H9 (cell line): ENCODE measurements around the gene EPAS1. TPM values are rescaled to one million over a fixed set of nuclear protein-coding genes. Genes with fewer than 3 reads are reported as not detected.

Experiments
- DNase-seq: peaks from one replicate; pipeline ENCODE4 v3.0.0-alpha.2; 2017
- H2AFZ ChIP-seq: one replicate; pipeline ENCODE4 v1.6.1; 2013; ENCODE audit warnings: mild to moderate bottlenecking, low read length, control low read depth, moderate library complexity
- H2AK5ac ChIP-seq: 2 replicates; pipeline ENCODE4 v1.6.1; 2013; ENCODE audit warnings: low read length, control low read depth, mixed read lengths; ENCODE audit not compliant: insufficient read length
- H2BK120ac ChIP-seq: one replicate; pipeline ENCODE4 v1.6.1; 2013; ENCODE audit warnings: low read depth, mild to moderate bottlenecking, low read length, control low read depth, inconsistent platforms; ENCODE audit not compliant: poor library complexity, severe bottlenecking
- H2BK12ac ChIP-seq: 2 replicates; pipeline ENCODE4 v1.6.1; 2013; ENCODE audit warnings: low read length, control low read depth, mixed read lengths, low read depth; ENCODE audit not compliant: insufficient read length
- H2BK15ac ChIP-seq: 2 replicates; pipeline ENCODE4 v1.6.1; 2013; ENCODE audit warnings: low read depth, low read length, control low read depth
- H2BK20ac ChIP-seq: one replicate; pipeline ENCODE4 v1.6.1; 2013; ENCODE audit warnings: low read depth, mild to moderate bottlenecking, low read length, control low read depth, inconsistent platforms; ENCODE audit not compliant: poor library complexity, severe bottlenecking
- H2BK5ac ChIP-seq: 2 replicates; pipeline ENCODE4 v1.6.1; 2013; ENCODE audit warnings: low read length, control low read depth, mixed read lengths; ENCODE audit not compliant: insufficient read length
- H3K14ac ChIP-seq: 2 replicates; pipeline ENCODE4 v1.6.1; 2013; ENCODE audit warnings: low read length, control low read depth; ENCODE audit not compliant: insufficient read depth
- H3K18ac ChIP-seq: 2 replicates; pipeline ENCODE4 v1.6.1; 2013; ENCODE audit warnings: low read depth, mild to moderate bottlenecking, mixed read lengths, low read length, control low read depth; ENCODE audit not compliant: insufficient read length
- H3K23ac ChIP-seq: 2 replicates; pipeline ENCODE4 v1.6.1; 2013; ENCODE audit warnings: low read length, control low read depth, mixed read lengths, low read depth; ENCODE audit not compliant: insufficient read length
- H3K23me2 ChIP-seq: 2 replicates; pipeline ENCODE4 v1.6.1; 2013; ENCODE audit warnings: low read depth, mild to moderate bottlenecking, mixed read lengths, low read length, control low read depth; ENCODE audit not compliant: insufficient read length, poor library complexity, severe bottlenecking
- H3K27ac ChIP-seq: 2 replicates; pipeline ENCODE4 v1.5.1; 2013; ENCODE audit warnings: low read length, control low read depth, mixed read lengths, low read depth; ENCODE audit not compliant: insufficient read length
- H3K27me3 ChIP-seq: 2 replicates; pipeline ENCODE4 v1.6.1; 2013; ENCODE audit warnings: low read length, control low read depth, inconsistent platforms; ENCODE audit not compliant: insufficient read depth
- H3K4ac ChIP-seq: 2 replicates; pipeline ENCODE4 v1.6.1; 2013; ENCODE audit warnings: low read depth, mild to moderate bottlenecking, control low read depth, inconsistent platforms, low read length, moderate library complexity
- H3K4me1 ChIP-seq: 2 replicates; pipeline ENCODE4 v1.6.1; 2013; ENCODE audit warnings: low read length, control low read depth, inconsistent platforms; ENCODE audit not compliant: insufficient read depth
- H3K4me2 ChIP-seq: 2 replicates; pipeline ENCODE4 v1.6.1; 2013; ENCODE audit warnings: low read length, control low read depth, mixed read lengths; ENCODE audit not compliant: insufficient read length, insufficient read depth
- H3K56ac ChIP-seq: 2 replicates; pipeline ENCODE4 v1.6.1; 2013; ENCODE audit warnings: low read depth, mild to moderate bottlenecking, mixed read lengths, low read length, control low read depth; ENCODE audit not compliant: insufficient read length
- H3K79me1 ChIP-seq: 2 replicates; pipeline ENCODE4 v1.6.1; 2013; ENCODE audit warnings: low read depth, mild to moderate bottlenecking, moderate library complexity, low read length, control low read depth, inconsistent platforms; ENCODE audit not compliant: insufficient read depth, poor library complexity, severe bottlenecking
- H3K79me2 ChIP-seq: 2 replicates; pipeline ENCODE4 v1.6.1; 2013; ENCODE audit warnings: low read length, control low read depth, inconsistent platforms; ENCODE audit not compliant: insufficient read depth
- H3K9ac ChIP-seq: 2 replicates; pipeline ENCODE4 v1.6.1; 2013; ENCODE audit warnings: low read length, control low read depth, mixed read lengths; ENCODE audit not compliant: insufficient read length; ENCODE audit errors: extremely low read depth
- H3K9me3 ChIP-seq: one replicate; pipeline ENCODE4 v1.6.1; 2013; ENCODE audit warnings: low read depth, low read length, inconsistent platforms; ENCODE audit not compliant: control insufficient read depth
- H3T11ph ChIP-seq: one replicate; pipeline ENCODE4 v1.6.1; 2013; ENCODE audit warnings: mild to moderate bottlenecking, low read length, control low read depth, inconsistent platforms
- H4K20me1 ChIP-seq: one replicate; pipeline ENCODE4 v1.6.1; 2013; ENCODE audit not compliant: control insufficient read depth, insufficient read length, insufficient read depth
- H4K5ac ChIP-seq: 2 replicates; pipeline ENCODE4 v1.6.1; 2013; ENCODE audit warnings: low read depth, mild to moderate bottlenecking, mixed read lengths, low read length, control low read depth; ENCODE audit not compliant: insufficient read length
- H4K8ac ChIP-seq: replicated peaks from 2 replicates; pipeline ENCODE4 v1.6.1; 2013; ENCODE audit warnings: low read length, control low read depth, mixed read lengths, low read depth; ENCODE audit not compliant: insufficient read length
- H4K91ac ChIP-seq: 2 replicates; pipeline ENCODE4 v1.6.1; 2013; ENCODE audit warnings: low read depth, mild to moderate bottlenecking, moderate library complexity, mixed read lengths, low read length, control low read depth; ENCODE audit not compliant: insufficient read length
- H3K27ac Mint-ChIP-seq, 3 experiments: 2 replicates in 2 of 3; 3 replicates in 1 of 3; pipeline ENCODE4 v1.8.0; 2020 to 2021; ENCODE audit warnings: mixed read lengths in 3 of 3, mild to moderate bottlenecking in 1 of 3, moderate library complexity in 1 of 3
- H3K27me3 Mint-ChIP-seq: 2 replicates; pipeline ENCODE4 v1.8.0; 2021; ENCODE audit warnings: low read depth, mild to moderate bottlenecking, moderate library complexity, mixed read lengths
- H3K36me3 Mint-ChIP-seq, 3 experiments: 2 replicates in 2 of 3; 3 replicates in 1 of 3; pipeline ENCODE4 v1.8.0; 2020 to 2021; ENCODE audit warnings: low read depth in 3 of 3, mixed read lengths in 3 of 3; ENCODE audit not compliant: insufficient read depth in 1 of 3
- H3K4me1 Mint-ChIP-seq, 2 experiments: 2 replicates each; pipeline ENCODE4 v1.8.0; 2020; ENCODE audit warnings: mixed read lengths in 2 of 2
- H3K4me3 Mint-ChIP-seq, 2 experiments: 2 replicates in 1 of 2; 3 replicates in 1 of 2; pipeline ENCODE4 v1.8.0; 2020 to 2021; ENCODE audit warnings: mild to moderate bottlenecking in 2 of 2, mixed read lengths in 2 of 2, moderate library complexity in 1 of 2
- H3K9me3 Mint-ChIP-seq, 2 experiments: 2 replicates in 1 of 2; 3 replicates in 1 of 2; pipeline ENCODE4 v1.8.0; 2020; ENCODE audit warnings: mild to moderate bottlenecking in 2 of 2, mixed read lengths in 2 of 2, moderate library complexity in 1 of 2
- WGBS: extraction: QIAGEN DNeasy Blood & Tissue Kit; methylation state at CpG from one replicate; pipeline ENCODE4 v1.1.7; 2013; ENCODE audit warnings: missing lambda C conversion rate, low lambda C conversion rate, mixed read lengths; ENCODE audit not compliant: insufficient read length; ENCODE audit errors: extremely low coverage; 5-methylcytosine and 5-hydroxymethylcytosine counted together
- total RNA-seq: library from RNA; stranded (reverse); gene quantifications from 2 replicates; pipeline ENCODE4 v1.2.1, GENCODE V29; 2021
- TF ChIP-seq, protein P1 (sequence below): fragments of 200-600 bp; sonication (generic); conservative IDR thresholded peaks from 3 replicates; pipeline ENCODE4 v1.8.0; 2021; ENCODE audit warnings: antibody characterized with exemption, mild to moderate bottlenecking

Gene EPAS1
- total RNA-seq, 1 experiment from 2014 or later, result 1.1 TPM

DNA sequence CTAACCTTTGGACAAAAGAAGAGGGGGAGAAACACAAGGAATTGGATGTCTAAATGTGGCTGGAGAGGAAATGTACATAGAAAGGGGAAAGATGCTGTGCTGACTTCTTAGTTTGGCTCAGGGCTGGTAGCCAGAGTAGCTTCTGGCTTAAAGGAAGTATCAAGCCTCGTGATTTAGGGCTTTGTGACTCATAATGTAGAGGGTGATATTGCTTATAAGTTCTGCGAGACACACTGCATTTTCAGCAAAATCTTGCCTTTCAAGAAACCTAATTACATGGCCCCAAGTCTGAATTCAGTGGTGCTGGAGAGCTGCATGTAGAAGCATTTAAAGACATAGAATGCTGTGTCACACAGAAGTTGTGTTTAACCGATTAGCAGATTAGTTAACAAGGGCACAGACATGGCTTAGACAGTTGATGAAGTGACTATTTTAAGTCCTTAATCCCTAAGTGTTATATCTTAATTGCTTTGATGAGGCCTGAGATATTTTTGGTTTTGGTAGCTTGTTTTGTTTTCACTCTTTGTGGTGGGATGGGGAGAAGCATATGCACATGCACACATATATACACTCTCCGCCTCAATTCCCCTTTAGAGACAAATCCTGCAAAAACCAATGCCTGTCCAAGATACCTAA, 66.4 kb downstream of the EPAS1 start:
- peaks cover 4% of the 10 kb centered on the region; the same call in 1 of the 2 replicates for H3K27me3 Mint-ChIP-seq
- Histone ChIP-seq H3K18ac (no peak overlapping the region), H3K27me3 (0 out of 2 replicates have a peak, but pooled peaks cover under 1% of the 10 kb centered on the region), H3K23me2 (no peaks in the 10 kb centered on the region), H3K4ac (no peak overlapping the region), H4K5ac (no peak overlapping the region), H3K56ac (no peak overlapping the region), H2BK20ac (no peak overlapping the region), H3K79me1 (no peaks in the 10 kb centered on the region), H4K20me1 (no peaks in the 10 kb centered on the region), H3K9me3 (no peaks in the 10 kb centered on the region), H2BK5ac (no peak overlapping the region), H3K79me2 (no peaks in the 10 kb centered on the region), H3K4me1 (no peaks in the 10 kb centered on the region), H2BK15ac (no peak overlapping the region), H2BK120ac (no peak overlapping the region), H3K27ac (no peak overlapping the region), H4K91ac (no peak overlapping the region), H3K9ac (no peak overlapping the region), H2BK12ac (no peak overlapping the region), H4K8ac (no peak overlapping the region), H3K23ac (no peak overlapping the region), H3K14ac (no peak overlapping the region), H2AFZ (no peak overlapping the region), H3T11ph (no peak overlapping the region), H2AK5ac (no peak overlapping the region), H3K4me2 (no peak overlapping the region)
- no peak overlapping the region for H3K27ac Mint-ChIP-seq
- no peaks in the 10 kb centered on the region for H3K4me1 Mint-ChIP-seq
- WGBS, result no CpG with 5 or more reads among the region's 4 CpGs
- no peaks in the 10 kb centered on the region for H3K9me3 Mint-ChIP-seq
- no peak for DNase-seq
- TF ChIP-seq, protein P1, sequence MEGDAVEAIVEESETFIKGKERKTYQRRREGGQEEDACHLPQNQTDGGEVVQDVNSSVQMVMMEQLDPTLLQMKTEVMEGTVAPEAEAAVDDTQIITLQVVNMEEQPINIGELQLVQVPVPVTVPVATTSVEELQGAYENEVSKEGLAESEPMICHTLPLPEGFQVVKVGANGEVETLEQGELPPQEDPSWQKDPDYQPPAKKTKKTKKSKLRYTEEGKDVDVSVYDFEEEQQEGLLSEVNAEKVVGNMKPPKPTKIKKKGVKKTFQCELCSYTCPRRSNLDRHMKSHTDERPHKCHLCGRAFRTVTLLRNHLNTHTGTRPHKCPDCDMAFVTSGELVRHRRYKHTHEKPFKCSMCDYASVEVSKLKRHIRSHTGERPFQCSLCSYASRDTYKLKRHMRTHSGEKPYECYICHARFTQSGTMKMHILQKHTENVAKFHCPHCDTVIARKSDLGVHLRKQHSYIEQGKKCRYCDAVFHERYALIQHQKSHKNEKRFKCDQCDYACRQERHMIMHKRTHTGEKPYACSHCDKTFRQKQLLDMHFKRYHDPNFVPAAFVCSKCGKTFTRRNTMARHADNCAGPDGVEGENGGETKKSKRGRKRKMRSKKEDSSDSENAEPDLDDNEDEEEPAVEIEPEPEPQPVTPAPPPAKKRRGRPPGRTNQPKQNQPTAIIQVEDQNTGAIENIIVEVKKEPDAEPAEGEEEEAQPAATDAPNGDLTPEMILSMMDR, result no peak
- no peaks in the 10 kb centered on the region for H3K36me3 Mint-ChIP-seq
- no peak overlapping the region for H3K4me3 Mint-ChIP-seq
